ENCODE results near the gene GASK1A. TPM values are rescaled to one million over a fixed set of nuclear protein-coding genes. Genes with fewer than 3 reads are reported as not detected.

Gene GASK1A
- total RNA-seq, 2 experiments from 2014 or later, result not detected

DNA sequence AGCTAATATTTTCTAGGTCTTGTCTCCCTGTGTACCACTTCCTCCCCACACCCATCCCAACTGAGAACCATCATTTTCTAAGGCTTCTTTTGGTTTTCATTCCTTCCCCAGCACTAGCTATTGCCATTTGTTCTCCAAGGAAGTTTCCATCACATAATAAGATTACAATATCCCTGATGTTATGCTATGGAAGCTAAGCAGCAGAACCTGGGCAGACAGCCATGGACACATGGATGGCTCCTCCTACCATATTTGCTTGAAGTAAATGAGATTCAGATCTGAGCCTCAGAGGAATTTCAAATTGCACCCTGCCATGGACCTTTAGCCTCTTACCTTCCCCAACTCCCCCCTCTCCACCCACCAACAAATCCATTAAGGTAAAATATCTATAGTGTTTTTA is 31.5 kb downstream of the GASK1A start:
- H3K36me3 Mint-ChIP-seq (ENCODE audit: low read depth), result no peaks in the 10 kb centered on the region
- H3K27me3 Mint-ChIP-seq, result no peaks in the 10 kb centered on the region
- CTCF ChIA-PET, result no interaction called here
- H3K9me3 Mint-ChIP-seq, result no peaks in the 10 kb centered on the region
- POLR2A ChIA-PET, result no interaction called here
- H3K4me3 Mint-ChIP-seq, result no peak overlapping the region
- H3K27ac Mint-ChIP-seq, result no peak overlapping the region
- no peak for DNase-seq
- no peaks in the 10 kb centered on the region for H3K4me1 Mint-ChIP-seq

GRCh38 chr3:43011638-43012037 is 32.5 kb downstream of the GASK1A start:
- POLR2A ChIA-PET, result no interaction called here

GRCh38 chr3:43012174-43012573 is 33.1 kb downstream of the GASK1A start:
- H3K27me3 Mint-ChIP-seq, result no peaks in the 10 kb centered on the region
- DNase-seq, result no peak
- CTCF ChIA-PET, result interaction anchor here (0.6 kb wide), 1 partner anchor 190 kb away, joined by 3 read pairs; no protein-coding TSS in a partner anchor
- H3K4me3 Mint-ChIP-seq, result no peak overlapping the region
- H3K9me3 Mint-ChIP-seq, result no peaks in the 10 kb centered on the region
- H3K36me3 Mint-ChIP-seq (ENCODE audit: low read depth), result no peaks in the 10 kb centered on the region
- POLR2A ChIA-PET, result no interaction called here
- H3K27ac Mint-ChIP-seq, result no peak overlapping the region
- no peaks in the 10 kb centered on the region for H3K4me1 Mint-ChIP-seq

More at GRCh38 chr3:43011638-43012037, 32.5 kb downstream of the GASK1A start:
- H3K27ac Mint-ChIP-seq, result no peak overlapping the region
- DNase-seq, result no peak
- H3K4me3 Mint-ChIP-seq, result no peak overlapping the region
- H3K4me1 Mint-ChIP-seq, result no peaks in the 10 kb centered on the region
- no peaks in the 10 kb centered on the region for H3K27me3 Mint-ChIP-seq
- H3K36me3 Mint-ChIP-seq (ENCODE audit: low read depth), result no peaks in the 10 kb centered on the region
- H3K9me3 Mint-ChIP-seq, result no peaks in the 10 kb centered on the region
- CTCF ChIA-PET, result interaction anchor here (0.6 kb wide), 1 partner anchor 189 kb away, joined by 3 read pairs; no protein-coding TSS in a partner anchor

- Mint-ChIP-seq H3K4me3 (no peak overlapping the region), H3K9me3 (no peaks in the 10 kb centered on the region), H3K27me3 (no peaks in the 10 kb centered on the region), H3K36me3 (ENCODE audit: low read depth) (no peaks in the 10 kb centered on the region), H3K4me1 (no peaks in the 10 kb centered on the region), H3K27ac (no peak overlapping the region)
- ChIA-PET CTCF (no interaction called here), POLR2A (no interaction called here)
- DNase-seq, result no peak
Measured at GRCh38 chr3:43013256-43013655, 34.1 kb downstream of the GASK1A start.

DNA sequence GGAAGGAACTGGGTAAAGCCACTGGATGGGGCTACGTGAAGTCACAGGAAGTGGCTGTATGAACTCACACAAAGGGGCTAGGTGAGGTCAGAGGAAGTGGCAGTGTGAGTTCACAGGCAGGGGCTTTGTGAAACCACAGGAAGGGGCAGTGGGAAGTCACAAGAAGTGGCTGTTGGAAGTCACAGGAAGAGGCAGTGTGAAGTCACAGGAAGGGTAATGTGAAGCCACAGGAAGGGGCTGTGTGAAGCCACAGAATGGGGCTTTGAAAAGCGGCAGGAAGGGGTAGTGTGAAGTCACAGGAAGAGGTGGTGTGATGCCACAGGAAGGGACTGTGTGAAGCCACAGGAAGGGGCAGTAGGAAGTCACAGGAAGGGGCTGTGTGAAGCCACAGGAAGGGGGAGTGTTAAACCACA is 34.6 kb downstream of the GASK1A start:
- ChIA-PET CTCF (no interaction called here), POLR2A (no interaction called here)
- no peaks in the 10 kb centered on the region for H3K27me3 Mint-ChIP-seq
- peak; percentile 41 for DNase-seq
- H3K4me3 Mint-ChIP-seq, result no peak overlapping the region
- no peak overlapping the region for H3K27ac Mint-ChIP-seq
- peaks cover under 1% of the 10 kb centered on the region for H3K9me3 Mint-ChIP-seq
- no peaks in the 10 kb centered on the region for H3K36me3 Mint-ChIP-seq (ENCODE audit: low read depth)
- no peaks in the 10 kb centered on the region for H3K4me1 Mint-ChIP-seq

GRCh38 chr3:43014241-43014640 is 35.1 kb downstream of the GASK1A start:
- no peaks in the 10 kb centered on the region for H3K4me1 Mint-ChIP-seq
- peaks cover 2% of the 10 kb centered on the region for H3K9me3 Mint-ChIP-seq
- H3K36me3 Mint-ChIP-seq (ENCODE audit: low read depth), result no peaks in the 10 kb centered on the region
- ChIA-PET CTCF (no interaction called here), POLR2A (no interaction called here)
- no peak for DNase-seq
- H3K27me3 Mint-ChIP-seq, result no peaks in the 10 kb centered on the region
- no peak overlapping the region for H3K4me3 Mint-ChIP-seq
- H3K27ac Mint-ChIP-seq, result no peak overlapping the region

DNA sequence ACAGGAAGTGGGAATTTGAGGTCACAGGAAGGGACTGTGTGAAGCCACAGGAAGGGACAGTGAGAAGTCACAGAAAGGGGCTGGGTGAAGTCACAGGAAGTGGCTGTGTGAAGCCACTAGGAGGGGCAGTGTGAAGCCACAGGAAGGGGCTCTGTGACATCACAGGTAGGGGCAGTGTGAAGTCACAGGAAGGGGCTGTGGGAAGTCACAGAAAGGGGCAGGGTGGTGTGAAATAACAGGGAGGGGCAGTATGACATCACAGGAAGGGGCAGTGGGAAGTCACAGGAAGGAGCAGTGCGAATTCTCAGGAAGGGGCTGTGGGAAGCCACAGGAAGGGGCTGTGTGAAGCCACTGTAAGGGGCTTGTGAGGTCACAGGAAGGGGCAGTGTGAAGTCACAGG is 35.8 kb downstream of the GASK1A start:
- Mint-ChIP-seq H3K4me1 (no peaks in the 10 kb centered on the region), H3K27me3 (no peaks in the 10 kb centered on the region), H3K4me3 (no peak overlapping the region), H3K36me3 (ENCODE audit: low read depth) (no peaks in the 10 kb centered on the region), H3K27ac (no peak overlapping the region), H3K9me3 (peaks cover 2% of the 10 kb centered on the region)
- ChIA-PET POLR2A (no interaction called here), CTCF (no interaction called here)
- peak; percentile 21 for DNase-seq

- Mint-ChIP-seq H3K27me3 (no peaks in the 10 kb centered on the region), H3K27ac (no peak overlapping the region), H3K4me3 (no peak overlapping the region), H3K4me1 (no peaks in the 10 kb centered on the region), H3K36me3 (ENCODE audit: low read depth) (no peaks in the 10 kb centered on the region), H3K9me3 (peaks cover 2% of the 10 kb centered on the region)
- peak; percentile 19 for DNase-seq
- CTCF ChIA-PET, result no interaction called here
- POLR2A ChIA-PET, result no interaction called here
Measured at GRCh38 chr3:43015572-43015971, 36.5 kb downstream of the GASK1A start.

- CTCF ChIA-PET, result no interaction called here
- no peak for DNase-seq
- no peaks in the 10 kb centered on the region for H3K36me3 Mint-ChIP-seq (ENCODE audit: low read depth)
- peaks cover 4% of the 10 kb centered on the region for H3K9me3 Mint-ChIP-seq
- H3K27ac Mint-ChIP-seq, result no peak overlapping the region
- H3K27me3 Mint-ChIP-seq, result no peaks in the 10 kb centered on the region
- peaks cover 1% of the 10 kb centered on the region for H3K4me1 Mint-ChIP-seq
- H3K4me3 Mint-ChIP-seq, result no peak overlapping the region
- POLR2A ChIA-PET, result no interaction called here
Measured at GRCh38 chr3:43015991-43016865, 37.1 kb downstream of the GASK1A start.

GRCh38 chr3:43017004-43017403 is 37.9 kb downstream of the GASK1A start:
- POLR2A ChIA-PET, result no interaction called here
- CTCF ChIA-PET, result no interaction called here
- H3K4me1 Mint-ChIP-seq, result peaks cover 3% of the 10 kb centered on the region
- H3K36me3 Mint-ChIP-seq (ENCODE audit: low read depth), result no peaks in the 10 kb centered on the region
- no peak overlapping the region for H3K4me3 Mint-ChIP-seq
- H3K27me3 Mint-ChIP-seq, result no peaks in the 10 kb centered on the region
- no peak for DNase-seq
- no peak overlapping the region for H3K27ac Mint-ChIP-seq
- H3K9me3 Mint-ChIP-seq, result peaks cover 4% of the 10 kb centered on the region

GRCh38 chr3:43017593-43018195 is 38.6 kb downstream of the GASK1A start:
- no peaks in the 10 kb centered on the region for H3K27me3 Mint-ChIP-seq
- H3K4me3 Mint-ChIP-seq, result no peak overlapping the region
- DNase-seq, result no peak
- ChIA-PET POLR2A (no interaction called here), CTCF (no interaction called here)
- no peaks in the 10 kb centered on the region for H3K36me3 Mint-ChIP-seq (ENCODE audit: low read depth)
- H3K27ac Mint-ChIP-seq, result no peak overlapping the region
- peaks cover 6% of the 10 kb centered on the region for H3K9me3 Mint-ChIP-seq
- H3K4me1 Mint-ChIP-seq, result peaks cover 3% of the 10 kb centered on the region

GRCh38 chr3:43018246-43018645 is 39.1 kb downstream of the GASK1A start:
- H3K4me3 Mint-ChIP-seq, result no peak overlapping the region
- POLR2A ChIA-PET, result no interaction called here
- no peaks in the 10 kb centered on the region for H3K27me3 Mint-ChIP-seq
- H3K27ac Mint-ChIP-seq, result no peak overlapping the region
- H3K36me3 Mint-ChIP-seq (ENCODE audit: low read depth), result no peaks in the 10 kb centered on the region
- peaks cover 9% of the 10 kb centered on the region for H3K9me3 Mint-ChIP-seq
- CTCF ChIA-PET, result no interaction called here
- DNase-seq, result no peak
- H3K4me1 Mint-ChIP-seq, result peaks cover 7% of the 10 kb centered on the region

DNA sequence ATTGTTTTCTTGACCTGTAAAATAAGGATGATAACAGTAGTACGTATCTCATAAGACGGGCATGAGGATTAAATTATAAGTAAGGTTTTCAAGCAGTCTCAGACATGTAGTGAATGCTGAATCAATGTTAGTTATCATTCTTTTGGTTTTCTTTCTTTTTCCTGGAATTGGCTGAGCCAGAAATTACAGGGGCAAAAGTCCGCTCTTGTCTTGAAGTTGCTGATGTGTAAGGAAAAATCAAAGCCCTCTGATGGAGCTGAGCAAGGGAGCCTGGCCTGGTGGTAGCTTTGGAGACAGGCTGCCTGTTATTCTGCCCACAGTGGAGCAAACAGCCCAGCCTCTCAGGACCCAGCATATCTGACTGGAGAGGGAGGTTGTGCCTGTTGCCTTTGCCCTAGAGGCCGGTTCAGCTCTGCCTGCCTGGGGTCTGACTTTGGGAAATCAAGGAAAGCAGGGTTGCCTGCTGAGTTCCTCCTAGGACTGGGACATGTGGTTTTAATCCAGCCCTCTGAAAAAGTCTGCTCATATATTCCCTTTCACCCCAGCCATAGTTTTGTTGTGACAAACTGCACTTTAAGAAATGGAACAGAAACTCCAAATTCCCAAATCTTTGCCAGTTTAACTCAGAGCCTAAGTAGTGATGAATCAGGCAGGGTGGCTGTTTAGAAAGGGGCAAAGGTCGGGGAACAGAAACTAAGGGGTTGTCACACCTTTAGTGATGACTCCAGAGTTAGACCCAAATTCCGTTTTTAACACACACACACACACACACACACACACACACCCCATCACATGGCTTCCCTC is 40.1 kb downstream of the GASK1A start:
- H3K27me3 Mint-ChIP-seq, result no peaks in the 10 kb centered on the region
- H3K4me1 Mint-ChIP-seq, result peaks cover 17% of the 10 kb centered on the region
- POLR2A ChIA-PET, result no interaction called here
- H3K36me3 Mint-ChIP-seq (ENCODE audit: low read depth), result no peaks in the 10 kb centered on the region
- H3K9me3 Mint-ChIP-seq, result peaks cover 9% of the 10 kb centered on the region
- no peak for DNase-seq
- CTCF ChIA-PET, result no interaction called here
- no peak overlapping the region for H3K27ac Mint-ChIP-seq
- no peak overlapping the region for H3K4me3 Mint-ChIP-seq
